ENCODE data around the gene LRRC32.
A peak's percentile ranks its signal among the peaks of the same experiment; 100 is the strongest.
"Not testable (repeated sequence)": the region's sequence is repeated elsewhere in the genome, so short reads cannot be mapped to it uniquely, and the experiment has no call there.

Gene LRRC32

GRCh38 chr11:76626266-76626665, 44.3 kb downstream of the LRRC32 start:
- no peak for DNase-seq

- DNase-seq: no peak
These were observed 44.9 kb downstream of the LRRC32 start for GRCh38 chr11:76625472-76626186.

- DNase-seq: no peak
These were observed 45.8 kb downstream of the LRRC32 start for GRCh38 chr11:76624500-76625379.

GRCh38 chr11:76623884-76624419, 46.6 kb downstream of the LRRC32 start:
- no peak for DNase-seq

GRCh38 chr11:76623171-76623883, 47.2 kb downstream of the LRRC32 start:
- DNase-seq: no peak

- DNase-seq: no peak
These were observed 48.0 kb downstream of the LRRC32 start for GRCh38 chr11:76622493-76623094.

GRCh38 chr11:76621868-76622267, 48.7 kb downstream of the LRRC32 start:
- DNase-seq: no peak

GRCh38 chr11:76621466-76621865, 49.1 kb downstream of the LRRC32 start:
- no peak for DNase-seq

GRCh38 chr11:76620489-76620888, 50.1 kb downstream of the LRRC32 start:
- no peak for DNase-seq

- DNase-seq: not testable (repeated sequence)
These were observed 50.7 kb downstream of the LRRC32 start for GRCh38 chr11:76619801-76620200.

- no peak for DNase-seq
These were observed 52.8 kb downstream of the LRRC32 start for GRCh38 chr11:76617553-76618265.

GRCh38 chr11:76616676-76617552, 53.6 kb downstream of the LRRC32 start:
- no peak for DNase-seq

- no peak for DNase-seq
These were observed 54.6 kb downstream of the LRRC32 start for GRCh38 chr11:76615950-76616349.

- DNase-seq: no peak
These were observed 55.9 kb downstream of the LRRC32 start for GRCh38 chr11:76614471-76615179.

- no peak for DNase-seq
These were observed 56.6 kb downstream of the LRRC32 start for GRCh38 chr11:76613901-76614300.

- no peak for DNase-seq
These were observed 58.3 kb downstream of the LRRC32 start for GRCh38 chr11:76612226-76612625.

GRCh38 chr11:76610871-76611475, 59.6 kb downstream of the LRRC32 start:
- DNase-seq: peak in 1 of 2 donors; percentile 45

- DNase-seq: no peak
These were observed 60.2 kb downstream of the LRRC32 start for GRCh38 chr11:76610371-76610770.

- no peak for DNase-seq
These were observed 60.7 kb downstream of the LRRC32 start for GRCh38 chr11:76609736-76610370.
